ENCODE measurements around the gene PSORS1C2.
"Not testable (repeated sequence)": the region's sequence is repeated elsewhere in the genome, so short reads cannot be mapped to it uniquely, and the experiment has no call there.

Gene PSORS1C2

GRCh38 chr6:31138982-31139381, at the start of gene PSORS1C2:
Gene PSORS1C2 (minus strand): TSS chr6:31139066. CDS start chr6:31139026, 40 bp downstream.
- no peak for DNase-seq (ENCODE audit: low spot score)

- DNase-seq (ENCODE audit: low spot score): no peak
These were observed 48.9 kb upstream of the PSORS1C2 start for GRCh38 chr6:31187780-31188194.

DNA sequence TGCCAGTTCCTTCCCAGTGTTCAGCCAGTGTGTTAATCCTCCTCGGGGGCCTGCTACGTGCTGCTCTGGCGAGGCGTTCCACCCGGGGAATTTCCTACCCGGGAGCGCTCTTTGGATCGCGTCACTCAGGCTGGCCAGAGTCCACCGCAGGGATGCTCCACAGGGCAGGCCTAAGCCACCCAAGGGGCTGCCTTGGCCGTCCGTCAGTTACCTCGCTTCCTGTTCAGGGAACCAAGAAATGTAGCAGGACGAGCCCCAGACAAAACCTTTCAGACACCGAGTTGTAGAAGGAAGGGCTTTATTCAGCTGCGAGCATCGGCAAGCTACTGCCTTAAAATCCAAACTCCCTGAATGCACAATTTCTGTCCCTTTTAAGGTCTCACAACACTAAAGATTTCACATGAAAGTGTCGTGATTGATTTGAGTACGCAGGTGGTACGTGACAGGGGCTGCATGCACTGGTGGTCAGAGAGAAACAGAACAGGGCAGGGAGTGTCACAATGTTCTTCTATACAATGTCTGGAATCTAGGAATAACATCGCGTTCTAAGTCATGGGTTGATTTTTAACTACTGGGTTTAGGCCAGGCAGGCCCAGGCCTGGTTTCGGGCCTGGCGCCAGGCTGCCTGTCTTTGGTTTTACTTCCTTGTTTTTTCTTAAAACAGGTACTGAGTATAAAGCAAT, 47.3 kb upstream of the PSORS1C2 start:
- DNase-seq (ENCODE audit: low spot score): no peak

- DNase-seq (ENCODE audit: low spot score): not testable (repeated sequence)
These were observed 46.8 kb upstream of the PSORS1C2 start for GRCh38 chr6:31185695-31186051.

GRCh38 chr6:31183859-31184258, 45.0 kb upstream of the PSORS1C2 start:
- not testable (repeated sequence) for DNase-seq (ENCODE audit: low spot score)

DNA sequence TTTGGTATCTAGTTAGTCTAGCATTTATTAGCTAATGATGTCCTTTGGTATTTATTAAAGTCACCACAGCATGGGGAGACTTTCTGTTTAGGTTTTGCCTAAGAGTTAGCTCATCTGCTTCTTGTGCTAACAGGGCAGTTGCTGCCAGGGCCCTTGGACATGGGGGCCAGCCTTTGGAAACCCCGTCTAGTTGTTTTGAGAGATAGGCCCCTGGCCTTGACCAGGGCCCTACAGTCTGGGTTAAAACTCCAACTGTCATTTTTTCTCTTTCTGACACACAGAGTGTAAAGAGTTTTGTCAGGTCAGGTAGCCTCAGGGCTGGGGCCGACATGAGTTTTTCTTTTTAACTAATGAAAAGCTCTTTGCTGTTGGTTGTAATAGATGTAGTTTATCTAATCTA, 44.4 kb upstream of the PSORS1C2 start:
- not testable (repeated sequence) for DNase-seq (ENCODE audit: low spot score)

DNA sequence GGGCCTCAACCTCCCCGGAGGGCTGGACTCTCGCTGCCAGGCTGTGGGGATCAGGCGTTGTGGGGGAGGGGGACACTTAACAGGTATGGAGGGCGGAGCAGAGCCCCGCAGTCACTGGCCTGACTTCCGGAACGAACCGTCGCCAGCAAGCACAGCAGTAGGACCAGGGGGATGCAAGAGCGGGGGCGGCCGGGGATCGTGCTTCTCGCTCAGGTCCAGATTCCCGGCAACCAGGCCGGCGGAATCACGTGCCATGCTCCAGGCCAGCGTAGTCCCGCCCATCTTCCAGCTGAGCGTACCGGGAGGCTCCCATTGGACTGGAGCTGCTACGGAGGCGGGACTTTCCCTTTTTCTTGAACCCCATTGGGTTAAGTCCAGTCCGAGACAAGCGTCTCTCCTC, 41.6 kb upstream of the PSORS1C2 start:
- DNase-seq (ENCODE audit: low spot score): no peak

DNA sequence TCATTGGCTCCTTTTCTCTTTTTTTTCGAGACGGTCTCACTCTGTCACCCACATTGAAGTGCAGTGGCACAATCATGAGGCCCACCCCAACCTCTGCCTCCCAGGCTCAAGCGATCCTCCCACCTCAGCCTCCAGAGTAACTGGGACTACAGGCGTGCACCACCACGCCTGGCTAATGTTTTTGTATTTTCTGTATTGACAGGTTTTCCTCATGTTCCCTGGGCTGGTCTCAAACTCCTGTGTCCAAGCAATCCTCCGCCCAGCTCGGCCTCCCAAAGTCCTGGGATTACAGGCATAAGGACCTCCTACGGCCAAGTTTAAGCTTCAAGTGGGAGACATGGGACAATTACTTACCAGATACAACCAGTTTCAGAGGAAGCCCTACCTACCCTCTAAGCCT, 41.0 kb upstream of the PSORS1C2 start:
- no peak for DNase-seq (ENCODE audit: low spot score)

- no peak for DNase-seq (ENCODE audit: low spot score)
These were observed 40.1 kb upstream of the PSORS1C2 start for GRCh38 chr6:31179042-31179386.

DNA sequence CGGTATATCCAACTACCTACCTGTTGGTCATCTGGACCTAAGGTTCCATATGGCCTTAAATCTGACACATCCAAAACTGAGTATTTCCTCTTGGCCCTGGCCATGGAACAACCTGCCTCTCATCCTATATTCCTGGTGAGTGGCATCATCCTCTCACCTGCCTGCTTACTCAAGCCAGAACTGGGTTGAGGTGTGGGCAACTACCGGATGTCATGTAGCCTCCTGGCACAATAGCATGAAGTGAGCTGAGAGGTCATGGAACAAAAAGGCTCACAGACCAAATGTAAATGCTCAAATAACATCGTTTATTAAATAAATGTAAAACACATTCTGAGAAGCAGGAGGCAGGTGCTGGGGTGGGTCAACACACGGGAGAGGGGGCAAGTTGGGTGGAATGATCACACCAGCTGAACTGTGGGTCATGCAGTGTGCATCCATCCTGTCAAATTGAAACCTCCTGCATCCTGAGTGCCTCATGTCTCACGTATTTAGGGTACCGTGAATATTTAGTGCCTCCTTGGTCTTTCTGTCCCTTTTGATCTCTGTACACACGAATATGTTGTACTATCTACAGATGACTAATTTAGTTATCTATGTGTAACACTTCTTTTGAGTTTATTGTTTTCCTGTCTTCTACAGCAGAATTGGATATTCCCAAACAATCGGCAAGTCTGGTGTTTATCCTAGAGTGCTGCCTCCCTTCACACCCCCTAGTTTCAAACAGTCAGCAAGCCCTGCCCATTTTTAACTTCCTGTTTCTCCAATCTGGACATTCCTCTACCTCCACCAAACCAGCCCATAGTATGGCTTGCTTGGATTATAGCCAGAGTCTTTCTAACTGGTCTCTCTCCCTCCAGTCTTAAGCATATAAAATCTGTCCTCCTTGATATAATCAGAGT, 39.5 kb upstream of the PSORS1C2 start:
- no peak for DNase-seq (ENCODE audit: low spot score)

DNA sequence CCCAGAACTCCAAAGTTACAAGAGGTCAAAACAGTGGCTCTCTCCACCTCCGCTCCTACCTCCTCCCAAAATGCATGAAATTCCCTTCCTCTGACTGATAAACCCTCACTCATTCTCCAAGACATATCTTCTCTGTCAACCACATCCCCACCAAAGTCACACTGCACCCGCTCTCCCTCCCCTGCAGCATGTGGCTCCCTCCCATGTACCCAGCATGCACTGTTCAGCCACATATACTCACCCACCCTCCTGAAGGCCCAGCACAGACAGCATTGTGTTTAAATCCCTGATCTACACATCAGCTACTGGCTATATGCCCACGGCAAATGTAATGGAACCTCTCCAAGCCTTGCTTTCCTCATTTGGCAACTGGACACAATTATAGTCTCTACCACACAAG, 37.1 kb upstream of the PSORS1C2 start:
- no peak for DNase-seq (ENCODE audit: low spot score)

DNA sequence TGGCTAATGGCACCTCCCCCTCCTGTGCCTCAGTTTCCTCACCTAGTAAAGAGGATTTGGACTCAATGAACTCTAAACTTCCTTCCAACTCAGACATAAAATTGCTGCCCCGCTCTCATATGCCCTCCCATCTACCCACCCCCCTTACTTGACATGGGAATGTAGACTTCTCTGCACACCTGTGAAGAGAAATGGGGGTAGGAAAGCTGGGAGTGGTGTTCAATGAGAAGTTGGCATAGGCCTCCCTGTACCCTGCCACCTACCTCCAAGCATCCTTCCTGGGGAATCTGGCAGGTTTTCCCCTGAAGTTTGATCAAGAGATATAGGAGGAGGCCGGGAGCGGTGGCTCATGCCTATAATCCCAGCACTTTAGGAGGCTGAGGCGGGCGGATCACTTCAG, 35.5 kb upstream of the PSORS1C2 start:
- no peak for DNase-seq (ENCODE audit: low spot score)

DNA sequence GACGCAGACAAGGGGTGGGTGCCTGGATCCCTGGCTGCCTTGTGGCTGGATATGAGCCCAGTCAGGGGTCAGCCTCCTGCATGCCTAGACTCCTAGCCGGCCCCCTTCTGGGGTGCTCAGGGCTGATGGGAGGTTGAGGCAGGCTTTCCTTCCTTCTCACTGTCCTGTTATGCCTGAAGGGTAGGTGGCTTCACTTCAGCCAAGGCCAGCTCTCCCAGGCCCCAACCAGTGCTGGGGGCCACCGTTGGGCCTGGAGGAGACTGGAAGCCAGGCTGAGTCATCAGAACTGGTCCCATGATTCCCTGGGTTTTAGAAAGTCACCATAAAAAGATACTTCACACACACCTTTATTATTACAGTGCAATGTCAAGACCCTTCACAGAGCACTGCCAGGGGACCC, 34.5 kb upstream of the PSORS1C2 start:
- no peak for DNase-seq (ENCODE audit: low spot score)

- DNase-seq (ENCODE audit: low spot score): no peak
These were observed 34.1 kb upstream of the PSORS1C2 start for GRCh38 chr6:31172973-31173384.

- no peak for DNase-seq (ENCODE audit: low spot score)
These were observed 33.4 kb upstream of the PSORS1C2 start for GRCh38 chr6:31171931-31172905.

DNA sequence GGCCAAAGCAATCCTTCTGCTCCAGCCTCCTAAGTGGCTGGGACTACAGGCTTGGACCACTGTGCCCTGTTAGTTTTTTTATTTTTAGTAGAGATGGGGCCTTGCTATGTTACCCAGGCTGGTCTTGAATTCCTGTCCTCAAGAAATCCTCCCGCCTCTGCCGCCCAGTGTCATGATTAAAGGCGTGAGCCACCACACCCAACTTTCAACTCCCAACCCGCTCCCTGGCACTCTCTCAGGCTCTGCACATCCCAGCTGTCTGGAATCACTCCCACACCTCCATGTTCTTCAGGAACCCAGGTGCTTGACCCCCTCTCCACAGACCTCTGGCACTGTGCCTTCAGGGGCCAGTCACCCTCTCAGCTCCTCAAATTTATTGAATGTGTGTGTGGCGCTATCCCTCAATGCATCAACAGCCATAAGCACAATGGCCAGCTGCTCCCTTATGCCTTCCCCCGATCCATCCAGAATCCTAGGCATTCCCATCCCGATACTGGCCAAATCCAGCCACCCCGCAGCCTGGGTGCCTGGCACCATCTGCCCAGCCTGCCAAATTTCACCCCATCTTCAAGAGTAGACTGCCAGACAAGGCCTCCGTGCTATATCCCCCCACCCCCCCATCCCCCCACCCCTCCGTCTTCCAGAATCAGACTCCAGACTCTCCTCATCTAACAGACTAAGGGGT, 32.3 kb upstream of the PSORS1C2 start:
- DNase-seq (ENCODE audit: low spot score): no peak

GRCh38 chr6:31170600-31170881, 31.7 kb upstream of the PSORS1C2 start, which contains the start of gene POU5F1:
Gene POU5F1 (minus strand): TSS chr6:31170682. CDS start chr6:31170620, 62 bp downstream.
- DNase-seq (ENCODE audit: low spot score): no peak

DNA sequence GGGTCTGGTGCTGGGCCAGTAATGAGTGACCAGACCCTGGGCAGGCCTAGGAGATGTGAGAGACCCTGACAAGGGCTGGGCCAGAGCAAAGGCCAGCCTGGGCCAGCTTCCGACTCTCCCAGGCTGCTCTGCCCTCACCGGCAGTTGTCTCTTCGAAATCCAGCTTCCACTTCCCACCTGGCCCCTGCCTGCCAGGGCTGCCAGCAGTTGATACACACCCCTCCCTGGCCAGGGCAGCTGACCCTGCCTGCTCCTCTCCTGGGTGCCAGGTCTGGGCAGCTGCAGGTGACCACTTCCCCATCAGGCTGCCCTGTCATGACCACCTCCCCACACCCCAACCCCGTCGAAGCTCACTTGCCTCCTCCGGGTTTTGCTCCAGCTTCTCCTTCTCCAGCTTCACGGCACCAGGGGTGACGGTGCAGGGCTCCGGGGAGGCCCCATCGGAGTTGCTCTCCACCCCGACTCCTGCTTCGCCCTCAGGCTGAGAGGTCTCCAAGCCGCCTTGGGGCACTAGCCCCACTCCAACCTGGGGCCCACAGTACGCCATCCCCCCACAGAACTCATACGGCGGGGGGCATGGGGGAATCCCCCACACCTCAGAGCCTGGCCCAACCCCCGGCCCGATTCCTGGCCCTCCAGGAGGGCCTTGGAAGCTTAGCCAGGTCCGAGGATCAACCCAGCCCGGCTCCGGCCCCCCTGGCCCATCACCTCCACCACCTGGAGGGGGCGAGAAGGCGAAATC, 31.2 kb upstream of the PSORS1C2 start:
- DNase-seq (ENCODE audit: low spot score): not testable (repeated sequence)

DNA sequence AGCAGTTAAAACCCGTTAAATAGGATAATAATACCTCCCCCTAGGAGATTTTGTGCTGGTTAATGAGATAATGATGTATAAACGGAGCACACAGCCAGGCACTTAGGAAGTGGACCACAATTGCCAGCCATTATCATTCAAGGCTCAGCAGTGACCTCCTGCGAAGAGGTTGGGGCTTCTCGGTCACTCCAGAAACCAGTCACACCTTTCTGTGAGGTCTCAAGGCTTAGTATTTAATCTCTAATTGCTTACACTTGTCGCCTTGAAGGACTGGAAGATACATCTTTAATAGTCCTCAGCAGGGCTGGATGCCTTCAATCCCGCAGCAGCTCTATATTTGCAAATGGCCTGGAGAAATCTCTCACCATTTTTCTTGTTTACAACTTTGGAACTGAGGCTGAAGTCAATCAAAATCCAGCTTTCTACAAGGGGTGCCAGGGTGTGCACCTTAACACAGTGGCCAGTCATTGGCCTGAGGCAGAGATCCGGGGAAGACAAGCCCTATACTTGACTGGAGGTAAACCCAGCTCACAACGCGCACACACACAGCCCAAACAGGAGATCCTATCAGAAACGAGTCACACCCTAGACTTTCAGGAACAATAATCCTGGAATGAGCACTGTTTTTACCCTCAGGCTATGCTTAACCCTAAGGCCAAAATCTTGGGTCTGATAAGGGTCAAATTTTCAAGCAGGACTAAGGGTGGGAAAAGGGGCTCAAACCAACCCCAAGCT, 30.4 kb upstream of the PSORS1C2 start:
- no peak for DNase-seq (ENCODE audit: low spot score)

GRCh38 chr6:31168606-31169005, 29.7 kb upstream of the PSORS1C2 start:
- DNase-seq (ENCODE audit: low spot score): no peak
